ENCODE data around the gene KRTAP5-6. TPM values are rescaled to one million over a fixed set of nuclear protein-coding genes. Genes with fewer than 3 reads are reported as not detected.

KRTAP5-6 gene
- total RNA-seq, 3 donors from 2014 or later = not detected

DNA sequence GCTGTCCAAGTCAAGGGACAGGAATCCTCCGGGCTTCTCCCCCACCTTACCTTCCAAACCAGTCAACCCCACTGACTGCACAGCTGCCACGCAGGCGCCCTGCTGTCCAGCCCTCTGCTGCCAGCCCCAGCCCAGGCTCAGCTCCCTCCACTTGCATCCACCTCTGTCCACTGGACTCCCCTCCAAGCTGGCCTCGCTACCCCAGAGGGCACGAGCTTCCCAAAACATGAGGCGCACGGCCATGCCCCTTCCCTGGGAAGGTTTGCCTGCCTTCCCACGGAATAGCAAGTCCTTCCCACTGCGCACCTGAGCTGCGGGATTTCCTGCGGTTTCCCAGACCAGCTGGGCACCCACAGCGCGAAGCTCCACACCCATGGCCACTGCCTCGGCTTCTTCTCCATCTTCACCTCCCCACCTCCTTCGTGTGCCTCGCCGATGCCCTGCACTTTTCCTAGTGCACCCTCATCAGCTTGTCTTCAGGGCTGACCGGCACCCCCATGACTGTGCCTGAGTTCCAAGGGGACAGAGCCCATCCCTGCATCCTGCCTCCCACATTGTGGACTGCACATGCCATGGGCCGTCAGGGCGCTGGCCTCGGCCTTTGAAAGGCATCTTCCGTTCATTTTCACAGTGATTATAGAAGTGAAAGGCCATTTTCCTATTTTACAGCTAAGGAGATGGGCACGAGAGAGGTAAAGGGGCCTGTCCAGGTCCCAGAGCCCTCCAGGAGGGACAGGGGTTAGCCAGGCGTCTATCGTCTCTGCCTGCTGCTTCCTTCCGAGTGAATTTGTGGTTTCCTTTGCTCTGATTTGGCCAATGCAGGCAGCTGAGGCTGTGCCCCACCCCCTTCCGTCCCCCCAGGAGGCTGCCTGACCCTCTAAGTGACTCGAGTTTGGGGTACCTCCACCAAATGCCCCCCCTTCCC lies 37.0 kb downstream of the KRTAP5-6 start:
- ATAC-seq = no peak
- no peak overlapping the region for H3K4me3 ChIP-seq
- TF ChIP-seq, protein P1, sequence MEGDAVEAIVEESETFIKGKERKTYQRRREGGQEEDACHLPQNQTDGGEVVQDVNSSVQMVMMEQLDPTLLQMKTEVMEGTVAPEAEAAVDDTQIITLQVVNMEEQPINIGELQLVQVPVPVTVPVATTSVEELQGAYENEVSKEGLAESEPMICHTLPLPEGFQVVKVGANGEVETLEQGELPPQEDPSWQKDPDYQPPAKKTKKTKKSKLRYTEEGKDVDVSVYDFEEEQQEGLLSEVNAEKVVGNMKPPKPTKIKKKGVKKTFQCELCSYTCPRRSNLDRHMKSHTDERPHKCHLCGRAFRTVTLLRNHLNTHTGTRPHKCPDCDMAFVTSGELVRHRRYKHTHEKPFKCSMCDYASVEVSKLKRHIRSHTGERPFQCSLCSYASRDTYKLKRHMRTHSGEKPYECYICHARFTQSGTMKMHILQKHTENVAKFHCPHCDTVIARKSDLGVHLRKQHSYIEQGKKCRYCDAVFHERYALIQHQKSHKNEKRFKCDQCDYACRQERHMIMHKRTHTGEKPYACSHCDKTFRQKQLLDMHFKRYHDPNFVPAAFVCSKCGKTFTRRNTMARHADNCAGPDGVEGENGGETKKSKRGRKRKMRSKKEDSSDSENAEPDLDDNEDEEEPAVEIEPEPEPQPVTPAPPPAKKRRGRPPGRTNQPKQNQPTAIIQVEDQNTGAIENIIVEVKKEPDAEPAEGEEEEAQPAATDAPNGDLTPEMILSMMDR (IDR thresholded peaks at IDR 0.05) = no peak
- H3K9me3 ChIP-seq = peaks cover 13% of the 10 kb centered on the region
- DNase-seq = no peak
- no peaks in the 10 kb centered on the region for H3K36me3 ChIP-seq (ENCODE audit: low read depth)
- H3K4me1 ChIP-seq (ENCODE audit: low read depth) = no peaks in the 10 kb centered on the region
- intact Hi-C loops (cut with DNase I, micrococcal nuclease) = no loop called here

- Histone ChIP-seq H3K4me1 (ENCODE audit: low read depth) (no peaks in the 10 kb centered on the region), H3K4me3 (no peak overlapping the region), H3K36me3 (ENCODE audit: low read depth) (no peaks in the 10 kb centered on the region), H3K9me3 (peaks cover 13% of the 10 kb centered on the region)
- no peak for ATAC-seq
- no peak for DNase-seq
- intact Hi-C loops (cut with DNase I, micrococcal nuclease) = no loop called here
- TF ChIP-seq, protein P1 (IDR thresholded peaks at IDR 0.05) = no peak
Observed at GRCh38 chr11:1734641-1735081, 37.7 kb downstream of the KRTAP5-6 start.

DNA sequence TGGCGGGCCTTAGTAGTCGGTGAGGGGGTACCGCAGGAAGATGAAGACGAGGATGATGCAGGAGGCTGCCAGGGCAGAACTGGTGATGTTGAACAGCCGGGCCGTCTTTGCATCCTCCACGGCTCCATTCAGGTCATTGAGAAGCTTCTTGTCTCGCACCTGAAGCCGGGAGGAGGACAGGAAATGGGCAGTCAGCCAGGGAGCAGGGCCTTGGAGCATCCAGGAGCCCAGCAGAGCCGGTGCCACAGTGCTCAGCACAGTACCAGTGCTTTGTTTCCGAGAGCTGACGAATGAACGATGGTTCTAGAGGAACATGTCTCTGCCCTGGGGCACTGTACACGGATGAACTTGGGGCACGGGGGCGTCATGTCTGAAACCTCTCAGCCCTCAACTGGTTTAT lies 38.3 kb downstream of the KRTAP5-6 start:
- H3K4me1 ChIP-seq (ENCODE audit: low read depth) = no peaks in the 10 kb centered on the region
- ATAC-seq = no peak
- no peak for DNase-seq
- TF ChIP-seq, protein P1 (IDR thresholded peaks at IDR 0.05) = no peak
- intact Hi-C loops (cut with DNase I, micrococcal nuclease) = no loop called here
- no peaks in the 10 kb centered on the region for H3K36me3 ChIP-seq (ENCODE audit: low read depth)
- H3K9me3 ChIP-seq = peaks cover 13% of the 10 kb centered on the region
- no peak overlapping the region for H3K4me3 ChIP-seq

DNA sequence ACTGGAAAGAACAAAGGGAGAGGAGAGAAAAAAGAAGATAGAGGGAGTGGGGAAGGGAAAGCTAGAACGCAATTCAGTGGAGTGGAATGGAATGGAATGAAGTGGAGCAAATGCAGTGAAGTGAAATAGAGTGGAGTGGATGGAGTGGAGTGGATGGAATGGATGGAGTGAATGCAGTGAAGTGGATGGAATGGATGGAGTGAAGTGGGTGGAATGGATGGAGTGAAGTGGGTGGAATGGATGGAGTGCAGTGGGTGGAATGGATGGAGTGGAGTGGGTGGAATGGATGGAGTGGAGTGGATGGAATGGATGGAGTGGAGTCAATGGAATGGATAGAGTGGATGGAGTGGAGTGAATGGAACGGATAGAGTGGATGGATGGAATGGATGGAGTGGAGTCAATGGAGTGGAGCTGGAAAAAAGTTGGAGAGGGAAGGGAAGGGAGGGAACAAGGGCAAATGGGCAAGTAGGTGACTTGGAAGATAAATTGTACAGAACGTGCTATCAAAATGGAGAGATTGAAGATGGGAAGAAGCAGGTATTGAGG lies 39.5 kb downstream of the KRTAP5-6 start:
- intact Hi-C loops (cut with DNase I, micrococcal nuclease) = no loop called here
- Histone ChIP-seq H3K4me1 (ENCODE audit: low read depth) (no peaks in the 10 kb centered on the region), H3K36me3 (ENCODE audit: low read depth) (no peaks in the 10 kb centered on the region), H3K9me3 (peaks cover 13% of the 10 kb centered on the region), H3K4me3 (no peak overlapping the region)
- TF ChIP-seq, protein P1 (IDR thresholded peaks at IDR 0.05) = no peak
- no peak for ATAC-seq
- no peak for DNase-seq

GRCh38 chr11:1737080-1737757 lies 40.2 kb downstream of the KRTAP5-6 start:
- intact Hi-C loops (cut with DNase I, micrococcal nuclease) = no loop called here
- ATAC-seq = no peak
- TF ChIP-seq, protein P1 (IDR thresholded peaks at IDR 0.05) = no peak
- no peaks in the 10 kb centered on the region for H3K4me1 ChIP-seq (ENCODE audit: low read depth)
- H3K36me3 ChIP-seq (ENCODE audit: low read depth) = no peaks in the 10 kb centered on the region
- peaks cover 13% of the 10 kb centered on the region for H3K9me3 ChIP-seq
- DNase-seq = no peak
- H3K4me3 ChIP-seq = no peak overlapping the region

Data from mucosa of descending colon (tissue), 3 donors.